Measurements from ENCODE around the gene KCNQ5.

The KCNQ5 gene

GRCh38 chr6:73028893-73029450, 407.1 kb downstream of the KCNQ5 start:
- TF ChIP-seq CTCF (IDR thresholded peaks at IDR 0.05; ENCODE audit: low read depth, low read length), result no peak
- Histone ChIP-seq H3K9me3 (ENCODE audit: severe bottlenecking) (no peaks in the 10 kb centered on the region), H3K27ac (no peak overlapping the region), H3K27me3 (ENCODE audit: insufficient read depth, low read depth, severe bottlenecking) (no peaks in the 10 kb centered on the region), H3K36me3 (no peaks in the 10 kb centered on the region), H3K4me3 (ENCODE audit: low read depth, low read length) (no peak overlapping the region)
- DNase-seq, result no peak

- Histone ChIP-seq H3K4me3 (ENCODE audit: low read depth, low read length) (no peak overlapping the region), H3K27me3 (ENCODE audit: insufficient read depth, low read depth, severe bottlenecking) (no peaks in the 10 kb centered on the region), H3K27ac (no peak overlapping the region), H3K36me3 (no peaks in the 10 kb centered on the region), H3K9me3 (ENCODE audit: severe bottlenecking) (no peaks in the 10 kb centered on the region)
- DNase-seq, result no peak
- no peak for TF ChIP-seq CTCF (IDR thresholded peaks at IDR 0.05; ENCODE audit: low read depth, low read length)
Observed at GRCh38 chr6:73030257-73030656, 408.4 kb downstream of the KCNQ5 start.

GRCh38 chr6:73030791-73031782, 409.2 kb downstream of the KCNQ5 start:
- no peak for TF ChIP-seq CTCF (IDR thresholded peaks at IDR 0.05; ENCODE audit: low read depth, low read length)
- Histone ChIP-seq H3K27ac (no peak overlapping the region), H3K36me3 (no peaks in the 10 kb centered on the region), H3K9me3 (ENCODE audit: severe bottlenecking) (no peaks in the 10 kb centered on the region), H3K27me3 (ENCODE audit: insufficient read depth, low read depth, severe bottlenecking) (no peaks in the 10 kb centered on the region), H3K4me3 (ENCODE audit: low read depth, low read length) (no peak overlapping the region)
- DNase-seq, result no peak

GRCh38 chr6:73032586-73032985, 410.7 kb downstream of the KCNQ5 start:
- no peak for DNase-seq
- no peaks in the 10 kb centered on the region for H3K27me3 ChIP-seq (ENCODE audit: insufficient read depth, low read depth, severe bottlenecking)
- no peak for TF ChIP-seq CTCF (IDR thresholded peaks at IDR 0.05; ENCODE audit: low read depth, low read length)
- H3K27ac ChIP-seq, result no peak overlapping the region
- H3K36me3 ChIP-seq, result no peaks in the 10 kb centered on the region
- no peak overlapping the region for H3K4me3 ChIP-seq (ENCODE audit: low read depth, low read length)
- H3K9me3 ChIP-seq (ENCODE audit: severe bottlenecking), result no peaks in the 10 kb centered on the region

- no peaks in the 10 kb centered on the region for H3K36me3 ChIP-seq
- H3K9me3 ChIP-seq (ENCODE audit: severe bottlenecking), result peaks cover 7% of the 10 kb centered on the region
- H3K4me3 ChIP-seq (ENCODE audit: low read depth, low read length), result no peak overlapping the region
- H3K27ac ChIP-seq, result no peak overlapping the region
- no peak for DNase-seq
- H3K27me3 ChIP-seq (ENCODE audit: insufficient read depth, low read depth, severe bottlenecking), result no peaks in the 10 kb centered on the region
- no peak for TF ChIP-seq CTCF (IDR thresholded peaks at IDR 0.05; ENCODE audit: low read depth, low read length)
Observed at GRCh38 chr6:73036689-73037088, 414.8 kb downstream of the KCNQ5 start.
